NCI-H2029 treated with DMSO at 0.1 percent for 48 hours (cell line): Measurements from ENCODE around the gene ERH.
"Not testable (repeated sequence)": the region's sequence is repeated elsewhere in the genome, so short reads cannot be mapped to it uniquely, and the experiment has no call there.

Source experiments
- DNase-seq: peaks from one replicate; lab custom pipeline; 2025; lab: John Stamatoyannopoulos, UW

Gene ERH

GRCh38 chr14:69395929-69396328, 2.2 kb downstream of the ERH start:
- no peak for DNase-seq

DNA sequence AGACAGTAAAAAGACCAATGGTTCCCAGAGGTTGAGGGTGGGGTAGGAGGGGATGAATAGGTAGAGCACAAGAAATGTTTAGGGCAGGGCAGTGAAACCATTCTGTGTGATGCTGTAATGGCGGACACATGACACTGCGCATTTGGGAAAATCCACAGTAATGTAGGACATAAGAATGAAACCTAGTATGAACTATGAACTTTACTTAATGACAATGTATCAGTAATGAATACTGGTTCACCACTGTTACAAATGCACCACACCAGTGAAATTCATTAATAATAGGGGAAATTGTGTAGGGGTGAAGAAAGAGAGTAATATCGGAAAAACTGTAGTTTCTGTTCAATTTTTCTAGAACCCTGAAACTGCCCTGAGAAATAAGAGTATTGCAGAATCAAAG, 5.6 kb downstream of the ERH start:
- no peak for DNase-seq

- DNase-seq: not testable (repeated sequence)
Observed at GRCh38 chr14:69391400-69391799, 6.7 kb downstream of the ERH start.

DNA sequence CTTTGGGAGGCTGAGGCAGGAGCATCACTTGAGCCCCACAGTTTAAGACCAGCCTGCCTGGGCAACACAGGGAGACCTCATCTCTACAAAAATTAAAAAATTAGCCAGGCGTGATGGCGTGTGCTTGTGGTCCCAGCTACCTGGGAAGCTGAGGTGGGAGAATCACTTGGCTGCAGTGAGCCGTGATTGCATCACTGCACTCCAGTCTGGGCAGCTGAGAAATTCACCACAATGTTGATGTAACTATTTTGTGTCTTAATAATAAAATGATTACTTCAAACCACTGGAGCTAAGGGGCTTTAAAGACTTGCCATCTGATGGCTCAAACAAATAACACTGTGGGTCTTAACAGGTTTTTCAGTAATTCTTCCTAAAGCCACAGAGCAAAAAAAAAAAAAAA, 10.8 kb downstream of the ERH start:
- DNase-seq: no peak

GRCh38 chr14:69378274-69378673, 19.8 kb downstream of the ERH start:
- no peak for DNase-seq

DNA sequence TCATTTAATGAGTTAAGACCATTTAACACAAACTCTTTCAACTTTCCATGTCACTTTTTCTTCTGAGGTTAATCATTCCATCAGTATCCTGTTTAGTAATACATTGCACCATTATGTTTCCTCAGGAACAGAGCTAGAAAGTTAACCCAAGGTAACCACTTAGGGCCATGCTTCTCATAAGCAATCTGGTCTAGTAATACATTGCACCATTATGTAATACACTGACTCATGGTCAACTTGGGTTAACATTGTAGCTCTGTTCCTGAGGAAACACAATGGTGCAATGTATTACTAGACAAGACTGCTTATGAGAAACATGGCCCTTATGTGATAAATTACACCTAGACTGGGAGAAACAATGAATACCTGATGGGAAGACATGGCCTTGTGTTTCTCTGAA, 21.7 kb downstream of the ERH start:
- DNase-seq: no peak

- no peak for DNase-seq
Observed at GRCh38 chr14:69375722-69376121, 22.4 kb downstream of the ERH start.

DNA sequence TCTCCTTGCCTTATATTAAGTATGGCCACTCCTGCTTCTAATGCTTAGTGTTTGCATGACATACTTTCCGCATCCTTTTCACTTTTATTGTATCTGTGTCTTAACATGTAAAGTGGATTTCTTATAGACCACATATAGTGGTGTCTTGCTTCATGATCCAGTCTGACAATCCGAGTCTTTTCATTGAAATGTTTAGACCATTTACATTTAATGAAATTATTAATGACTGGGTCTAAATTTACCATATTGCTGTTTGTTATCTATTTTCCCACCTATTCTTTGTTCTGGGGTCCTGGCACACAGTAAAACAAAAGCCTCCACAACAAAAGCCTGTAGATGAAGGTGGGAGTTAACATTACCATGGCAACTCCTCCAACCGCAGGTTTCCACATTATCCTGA, 22.9 kb downstream of the ERH start:
- DNase-seq: no peak

GRCh38 chr14:69374235-69374634, 23.9 kb downstream of the ERH start:
- no peak for DNase-seq

DNA sequence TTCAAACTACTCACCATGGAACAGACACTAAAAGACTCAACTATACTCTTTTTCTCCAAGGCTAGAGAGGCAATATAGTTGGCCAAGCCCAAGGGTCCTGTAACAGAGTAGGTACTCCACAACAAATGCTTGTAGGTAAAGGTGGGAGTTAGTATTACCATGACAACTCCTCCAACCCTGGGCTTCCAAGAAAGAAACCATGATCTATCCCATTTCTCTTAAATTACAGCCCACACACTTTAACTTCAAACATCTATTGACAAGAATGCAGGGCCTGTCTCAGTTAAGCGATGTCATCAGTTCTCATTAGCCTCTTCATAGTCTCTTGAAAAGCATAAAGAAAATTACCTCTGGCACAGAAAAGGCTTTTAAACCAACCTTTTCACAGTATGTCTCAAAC, 25.0 kb downstream of the ERH start:
- no peak for DNase-seq

DNA sequence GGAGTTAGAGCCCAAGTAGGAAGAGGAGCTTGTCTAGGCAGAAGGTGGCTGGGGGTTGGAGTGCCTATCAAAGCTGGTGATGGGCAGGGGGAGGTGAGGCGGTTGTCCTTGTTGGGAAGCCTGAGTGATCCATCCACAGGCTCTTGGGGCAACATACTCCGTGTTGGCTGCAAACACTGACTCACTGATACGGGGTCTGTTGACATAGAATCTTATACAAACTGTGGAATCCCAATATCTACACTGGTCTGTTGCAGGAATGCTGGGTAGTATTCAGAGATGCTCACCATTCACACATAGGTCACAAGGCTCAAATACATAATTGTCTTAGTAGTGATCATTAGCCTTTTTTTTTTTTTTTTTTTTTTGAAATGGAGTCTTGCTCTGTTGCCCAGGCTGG, 26.0 kb downstream of the ERH start:
- DNase-seq: no peak

- no peak for DNase-seq
Observed at GRCh38 chr14:69370061-69370460, 28.0 kb downstream of the ERH start.

DNA sequence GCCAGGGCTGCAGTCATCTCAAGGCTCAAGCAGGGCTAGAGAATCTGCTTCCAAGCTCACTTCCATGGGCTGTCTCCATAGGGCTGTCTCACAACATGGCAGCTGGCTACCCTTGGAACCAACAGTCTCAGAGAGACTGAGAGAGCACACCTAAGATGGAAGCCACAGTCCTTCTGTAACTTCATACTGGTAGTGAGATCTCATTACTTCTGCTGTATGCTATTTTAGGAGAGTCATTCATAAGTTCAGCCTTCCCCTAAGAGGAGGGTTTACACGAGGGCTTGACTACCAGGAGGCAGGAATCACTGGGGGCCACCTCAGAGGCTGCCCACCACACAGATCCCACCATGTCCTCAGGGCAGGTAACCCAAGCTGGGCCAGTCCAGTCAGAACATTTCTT, 29.7 kb downstream of the ERH start:
- no peak for DNase-seq

GRCh38 chr14:69366761-69367160, 31.3 kb downstream of the ERH start:
- no peak for DNase-seq

GRCh38 chr14:69366069-69366468, 32.0 kb downstream of the ERH start:
- DNase-seq: no peak

DNA sequence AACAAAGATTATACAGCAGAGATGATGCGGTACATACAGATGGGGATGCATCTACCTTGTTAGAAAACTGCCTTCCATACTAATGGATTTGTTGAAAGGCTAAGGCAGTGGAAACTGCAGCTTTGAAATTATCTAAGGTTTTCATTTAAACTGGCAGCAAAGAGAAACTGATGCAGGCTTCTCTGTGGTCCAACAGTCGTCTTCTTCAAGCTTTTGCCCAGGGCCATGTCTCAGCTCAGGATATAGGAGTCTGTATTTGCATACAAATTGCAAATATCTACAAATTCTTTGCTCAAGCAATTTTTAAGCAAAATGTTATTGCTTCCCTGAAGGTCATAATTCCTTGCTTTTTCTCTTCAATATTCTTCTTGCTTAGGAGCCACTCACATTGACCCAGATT, 33.7 kb downstream of the ERH start:
- DNase-seq: no peak

- no peak for DNase-seq
Observed at GRCh38 chr14:69363964-69364363, 34.1 kb downstream of the ERH start.

DNA sequence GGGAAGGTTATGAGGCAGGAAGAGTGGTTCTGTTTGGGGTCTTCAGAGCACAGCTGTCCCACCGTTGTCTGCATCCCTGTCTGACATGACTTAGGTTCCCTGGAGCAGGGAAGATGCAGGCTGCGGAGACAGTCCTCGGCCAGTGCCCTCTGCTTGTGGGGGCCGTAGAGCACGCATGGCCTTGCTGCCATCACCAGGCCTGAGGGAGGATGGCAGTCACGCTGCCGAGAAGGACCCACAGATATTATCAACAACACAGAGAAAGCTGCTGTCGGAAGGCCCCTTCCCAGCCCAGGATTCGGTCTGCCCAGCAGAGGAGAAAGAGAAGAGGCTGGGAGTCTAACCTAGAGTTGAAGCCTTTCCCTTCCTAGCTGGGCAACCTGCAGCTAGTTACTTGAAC, 35.0 kb downstream of the ERH start:
- no peak for DNase-seq

GRCh38 chr14:69360438-69361108, 37.5 kb downstream of the ERH start:
- no peak for DNase-seq

GRCh38 chr14:69358966-69359365, 39.1 kb downstream of the ERH start:
- DNase-seq: no peak

GRCh38 chr14:69358233-69358963, 39.7 kb downstream of the ERH start:
- DNase-seq: no peak

- DNase-seq: no peak
Observed at GRCh38 chr14:69357544-69358200, 40.4 kb downstream of the ERH start.

GRCh38 chr14:69356903-69357543, 41.1 kb downstream of the ERH start:
- DNase-seq: no peak
